Adrenal gland (tissue), 5 donors: Measurements from ENCODE around the gene SLC38A1.

ENCODE experiments used
- POLR2A ChIP-seq, 2 donors: fragments of 450-650 bp; IDR thresholded peaks; one replicate each; pipeline ENCODE4 v1.6.1; 2017; ENCODE audit warnings: antibody characterized with exemption in 2 of 2, mild to moderate bottlenecking in 2 of 2, moderate library complexity in 1 of 2
- TF ChIP-seq, protein P1 (sequence below), 6 experiments: fragments of 450-650 bp in 4 of 6; fragments of 200-600 bp in 2 of 6; sonication (generic) in 1 of 6; IDR thresholded peaks; 1 replicate in 5 of 6; 2 replicates in 1 of 6; pipeline versions ENCODE4 v1.5.1 to v1.8.0; 2016 to 2021; ENCODE audit warnings: antibody characterized with exemption in 6 of 6, mild to moderate bottlenecking in 2 of 6, moderate library complexity in 1 of 6
- donor health status: DM: no; HTN: no; CAD: no.

DNA sequence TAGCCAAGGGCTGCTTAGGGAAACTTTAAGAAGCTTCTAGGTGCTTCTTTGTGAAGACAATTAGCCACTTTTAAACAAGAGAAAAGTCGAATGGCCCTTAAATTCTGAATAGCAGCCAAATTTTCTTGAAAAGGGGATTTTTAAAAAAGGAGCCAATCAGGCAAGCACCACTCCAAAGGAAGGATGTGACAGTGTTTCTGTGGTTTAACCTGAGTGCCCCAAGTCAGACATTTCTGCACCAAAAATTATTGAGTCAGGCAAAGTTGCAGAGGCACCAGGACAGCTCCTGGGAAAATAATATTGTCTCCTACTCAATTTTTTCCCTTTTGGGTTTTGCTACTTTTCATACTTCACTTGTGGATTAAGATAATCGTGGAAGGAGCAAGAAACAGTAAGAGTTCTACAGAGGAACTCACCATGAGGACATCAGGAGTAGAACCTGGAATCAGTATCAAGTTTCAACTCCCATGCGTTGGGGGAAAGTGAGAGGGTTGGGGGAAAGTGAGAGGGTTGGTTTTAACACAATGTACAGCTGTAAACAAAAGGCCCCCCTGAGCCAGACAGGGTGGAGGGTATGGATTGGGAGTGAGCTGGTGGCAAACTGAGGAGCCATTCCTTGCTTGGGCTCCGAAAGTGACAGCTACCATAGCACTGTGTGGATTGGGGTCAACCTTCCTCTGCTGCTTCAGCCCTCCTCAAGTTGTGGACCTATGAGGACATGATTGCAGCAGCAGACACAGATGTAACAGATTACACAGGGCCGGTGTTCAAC, 90.8 kb downstream of the SLC38A1 start:
- TF ChIP-seq, protein P1, sequence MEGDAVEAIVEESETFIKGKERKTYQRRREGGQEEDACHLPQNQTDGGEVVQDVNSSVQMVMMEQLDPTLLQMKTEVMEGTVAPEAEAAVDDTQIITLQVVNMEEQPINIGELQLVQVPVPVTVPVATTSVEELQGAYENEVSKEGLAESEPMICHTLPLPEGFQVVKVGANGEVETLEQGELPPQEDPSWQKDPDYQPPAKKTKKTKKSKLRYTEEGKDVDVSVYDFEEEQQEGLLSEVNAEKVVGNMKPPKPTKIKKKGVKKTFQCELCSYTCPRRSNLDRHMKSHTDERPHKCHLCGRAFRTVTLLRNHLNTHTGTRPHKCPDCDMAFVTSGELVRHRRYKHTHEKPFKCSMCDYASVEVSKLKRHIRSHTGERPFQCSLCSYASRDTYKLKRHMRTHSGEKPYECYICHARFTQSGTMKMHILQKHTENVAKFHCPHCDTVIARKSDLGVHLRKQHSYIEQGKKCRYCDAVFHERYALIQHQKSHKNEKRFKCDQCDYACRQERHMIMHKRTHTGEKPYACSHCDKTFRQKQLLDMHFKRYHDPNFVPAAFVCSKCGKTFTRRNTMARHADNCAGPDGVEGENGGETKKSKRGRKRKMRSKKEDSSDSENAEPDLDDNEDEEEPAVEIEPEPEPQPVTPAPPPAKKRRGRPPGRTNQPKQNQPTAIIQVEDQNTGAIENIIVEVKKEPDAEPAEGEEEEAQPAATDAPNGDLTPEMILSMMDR (IDR thresholded peaks at IDR 0.05): no peak
- TF ChIP-seq POLR2A (IDR thresholded peaks at IDR 0.05): no peak
